Glutamatergic neuron (in vitro differentiated cells): ENCODE measurements around the gene MYO5A. TPM values are rescaled to one million over a fixed set of nuclear protein-coding genes. Genes with fewer than 3 reads are reported as not detected.
"Not testable (repeated sequence)": the region's sequence is repeated elsewhere in the genome, so short reads cannot be mapped to it uniquely, and the experiment has no call there.

Experiments
- DNase-seq: peaks from one replicate; pipeline ENCODE4 v3.0.0; 2022
- H3K27ac Mint-ChIP-seq: one replicate; pipeline ENCODE4 v1.8.0; 2020; ENCODE audit warnings: mild to moderate bottlenecking, mixed read lengths, inconsistent platforms; ENCODE audit not compliant: unreplicated experiment
- H3K27me3 Mint-ChIP-seq: one replicate; pipeline ENCODE4 v1.8.0; 2020; ENCODE audit warnings: mild to moderate bottlenecking, moderate library complexity, mixed read lengths, inconsistent platforms; ENCODE audit not compliant: unreplicated experiment
- H3K36me3 Mint-ChIP-seq: one replicate; pipeline ENCODE4 v1.8.0; 2020; ENCODE audit warnings: mild to moderate bottlenecking, mixed read lengths, inconsistent platforms; ENCODE audit not compliant: unreplicated experiment
- H3K4me1 Mint-ChIP-seq: one replicate; pipeline ENCODE4 v1.8.0; 2020; ENCODE audit warnings: mild to moderate bottlenecking, low read depth, mixed read lengths, inconsistent platforms; ENCODE audit not compliant: unreplicated experiment
- H3K4me3 Mint-ChIP-seq: one replicate; pipeline ENCODE4 v1.8.0; 2020; ENCODE audit warnings: mild to moderate bottlenecking, mixed read lengths, inconsistent platforms; ENCODE audit not compliant: unreplicated experiment
- H3K9me3 Mint-ChIP-seq: one replicate; pipeline ENCODE4 v1.8.0; 2020; ENCODE audit warnings: mild to moderate bottlenecking, moderate library complexity, mixed read lengths, inconsistent platforms; ENCODE audit not compliant: unreplicated experiment
- CTCF ChIP-seq: fragments of 200-600 bp; sonication (generic); IDR thresholded peaks from one replicate; pipeline ENCODE4 v1.5.0; 2021; ENCODE audit not compliant: partially characterized antibody, unreplicated experiment
- total RNA-seq: library from RNA; stranded (reverse); fragmentation: NEBNext Ultra II Directional; extraction: Animal tissue kit (Norgen Biotek cat#: 25700); gene quantifications from one replicate; pipeline ENCODE4 v1.2.1, GENCODE V29; 2021; ENCODE audit not compliant: unreplicated experiment

Gene MYO5A
- total RNA-seq, 1 donor from 2014 or later: 61.0 TPM

GRCh38 chr15:52417521-52417920, 111.2 kb downstream of the MYO5A start:
- no peak for TF ChIP-seq CTCF
- no peak for DNase-seq
- H3K4me1 Mint-ChIP-seq: no peaks in the 10 kb centered on the region
- no peak overlapping the region for H3K4me3 Mint-ChIP-seq
- no peaks in the 10 kb centered on the region for H3K36me3 Mint-ChIP-seq
- no peaks in the 10 kb centered on the region for H3K27me3 Mint-ChIP-seq
- no peak overlapping the region for H3K27ac Mint-ChIP-seq
- H3K9me3 Mint-ChIP-seq: no peaks in the 10 kb centered on the region

- H3K4me3 Mint-ChIP-seq, H3K4me1 Mint-ChIP-seq, DNase-seq, H3K27me3 Mint-ChIP-seq, H3K27ac Mint-ChIP-seq, H3K9me3 Mint-ChIP-seq, H3K36me3 Mint-ChIP-seq: not testable (repeated sequence)
Measured at GRCh38 chr15:52416566-52416965, 112.1 kb downstream of the MYO5A start.

GRCh38 chr15:52415628-52416027, 113.1 kb downstream of the MYO5A start:
- Mint-ChIP-seq H3K27me3 (no peaks in the 10 kb centered on the region), H3K27ac (no peak overlapping the region), H3K9me3 (no peaks in the 10 kb centered on the region), H3K4me3 (no peak overlapping the region), H3K36me3 (no peaks in the 10 kb centered on the region), H3K4me1 (no peaks in the 10 kb centered on the region)
- no peak for DNase-seq
- no peak for TF ChIP-seq CTCF

GRCh38 chr15:52414936-52415335, 113.7 kb downstream of the MYO5A start:
- H3K9me3 Mint-ChIP-seq: no peaks in the 10 kb centered on the region
- no peak overlapping the region for H3K27ac Mint-ChIP-seq
- no peaks in the 10 kb centered on the region for H3K36me3 Mint-ChIP-seq
- DNase-seq: no peak
- H3K4me3 Mint-ChIP-seq: no peak overlapping the region
- no peaks in the 10 kb centered on the region for H3K4me1 Mint-ChIP-seq
- no peaks in the 10 kb centered on the region for H3K27me3 Mint-ChIP-seq
- no peak for TF ChIP-seq CTCF

GRCh38 chr15:52408823-52409222, 119.9 kb downstream of the MYO5A start:
- H3K4me3 Mint-ChIP-seq: no peak overlapping the region
- DNase-seq: no peak
- no peak for TF ChIP-seq CTCF
- no peak overlapping the region for H3K27ac Mint-ChIP-seq
- H3K4me1 Mint-ChIP-seq: no peaks in the 10 kb centered on the region
- H3K36me3 Mint-ChIP-seq: no peaks in the 10 kb centered on the region
- no peaks in the 10 kb centered on the region for H3K27me3 Mint-ChIP-seq
- H3K9me3 Mint-ChIP-seq: no peaks in the 10 kb centered on the region

- H3K9me3 Mint-ChIP-seq: no peaks in the 10 kb centered on the region
- no peak for DNase-seq
- no peak overlapping the region for H3K27ac Mint-ChIP-seq
- no peak for TF ChIP-seq CTCF
- H3K27me3 Mint-ChIP-seq: no peaks in the 10 kb centered on the region
- no peaks in the 10 kb centered on the region for H3K4me1 Mint-ChIP-seq
- H3K4me3 Mint-ChIP-seq: no peak overlapping the region
- H3K36me3 Mint-ChIP-seq: no peaks in the 10 kb centered on the region
Measured at GRCh38 chr15:52407374-52407773, 121.3 kb downstream of the MYO5A start.
